Mononuclear cell (primary cell): ENCODE results near the gene AP4B1. TPM values are rescaled to one million over a fixed set of nuclear protein-coding genes. Genes with fewer than 3 reads are reported as not detected.

Source experiments
- H3K27me3 ChIP-seq: 2 replicates; pipeline ENCODE4 v1.6.0; 2011; ENCODE audit warnings: low read length, control low read depth; ENCODE audit not compliant: insufficient read depth
- H3K4me1 ChIP-seq: 2 replicates; pipeline ENCODE4 v1.5.1; 2011; ENCODE audit warnings: mild to moderate bottlenecking, low read length, control low read depth; ENCODE audit not compliant: insufficient read depth
- H3K4me3 ChIP-seq: 2 replicates; pipeline ENCODE4 v1.5.1; 2011; ENCODE audit warnings: mild to moderate bottlenecking, low read length, moderate library complexity
- H3K9me3 ChIP-seq: 2 replicates; pipeline ENCODE4 v1.5.1; 2011; ENCODE audit warnings: low read depth, mild to moderate bottlenecking, control low read depth, low read length
- total RNA-seq: library from RNA; depleted of rRNA; stranded (reverse); fragments of >200 nt; gene quantifications from one replicate; pipeline ENCODE4 v1.2.3, GENCODE V29; 2012

The AP4B1 gene
- total RNA-seq, 1 donor = 22.4 TPM

DNA sequence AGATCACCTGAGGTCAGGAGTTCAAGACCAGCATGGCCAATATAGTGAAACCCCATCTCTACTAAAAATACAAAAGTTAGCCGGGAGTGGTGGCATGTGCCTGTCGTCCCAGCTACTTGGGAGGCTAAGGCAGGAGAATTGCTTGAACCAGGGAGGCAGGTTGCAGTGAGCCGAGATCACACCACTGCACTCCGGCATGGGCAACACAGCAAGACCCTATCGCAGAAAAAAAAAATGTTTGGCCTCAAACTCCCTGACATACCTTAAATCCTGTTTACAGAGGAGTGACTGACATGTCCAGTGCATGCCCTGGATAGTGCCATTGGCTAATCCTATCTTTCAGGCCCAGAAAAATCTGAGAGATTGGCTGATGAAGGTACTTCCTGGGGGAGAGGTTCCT is 12.4 kb upstream of the AP4B1 start:
- no peaks in the 10 kb centered on the region for H3K9me3 ChIP-seq
- no peaks in the 10 kb centered on the region for H3K4me1 ChIP-seq
- no peaks in the 10 kb centered on the region for H3K27me3 ChIP-seq
- no peak overlapping the region for H3K4me3 ChIP-seq

DNA sequence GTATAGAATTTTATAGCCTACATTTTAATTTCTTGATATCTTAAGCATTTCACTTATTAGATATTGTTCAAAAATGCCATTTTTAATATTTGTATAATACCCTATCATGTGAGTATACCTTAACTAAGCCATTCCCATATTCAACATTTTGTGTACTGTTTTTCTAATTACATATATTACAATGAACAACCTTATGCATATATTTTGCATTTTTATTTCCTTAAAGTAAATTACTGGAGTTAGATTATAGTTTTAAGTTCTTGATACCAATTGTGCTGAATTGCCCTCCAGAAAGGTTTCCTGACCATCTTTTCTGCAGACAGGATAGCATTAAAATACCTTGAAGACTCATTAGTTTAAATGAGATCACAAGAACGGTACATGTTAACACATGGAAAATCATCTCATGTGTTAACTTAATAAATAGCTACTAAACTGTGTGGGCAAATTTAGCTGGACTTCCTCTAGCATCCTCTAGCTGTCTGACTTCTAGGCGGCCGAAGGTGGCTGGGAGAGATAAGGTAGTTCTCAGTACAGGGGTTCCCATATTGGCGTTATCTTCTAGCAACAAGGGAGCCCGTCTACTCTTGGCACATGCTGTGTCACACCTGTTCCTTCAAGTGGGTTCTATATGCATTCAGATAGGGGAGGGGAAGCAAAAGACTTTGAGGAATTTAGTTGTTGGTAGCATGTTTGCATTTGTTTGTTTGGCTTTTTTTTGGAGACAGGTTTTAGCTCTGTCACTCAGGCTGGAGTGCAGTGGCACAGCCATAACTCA is 9.5 kb upstream of the AP4B1 start:
- H3K9me3 ChIP-seq = no peaks in the 10 kb centered on the region
- H3K4me3 ChIP-seq = no peak overlapping the region
- H3K4me1 ChIP-seq = no peaks in the 10 kb centered on the region
- no peaks in the 10 kb centered on the region for H3K27me3 ChIP-seq

DNA sequence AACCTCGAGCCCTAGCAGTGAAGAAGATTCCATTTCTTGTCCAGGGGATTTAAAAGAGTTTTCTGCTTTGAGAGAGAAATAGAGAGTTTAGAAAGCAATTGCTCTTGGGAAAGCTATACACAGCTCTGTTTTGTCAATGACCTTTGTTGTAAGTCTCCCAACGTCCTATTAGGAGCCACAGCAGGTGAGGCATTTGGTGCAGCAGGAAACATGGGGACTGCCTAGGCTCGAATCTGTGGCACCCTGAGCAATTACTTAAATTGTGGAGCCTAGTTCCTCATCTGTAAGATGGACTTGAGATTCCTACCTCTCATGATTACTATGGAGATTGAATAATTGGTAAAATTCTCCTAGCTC is 8.7 kb upstream of the AP4B1 start:
- no peaks in the 10 kb centered on the region for H3K9me3 ChIP-seq
- no peaks in the 10 kb centered on the region for H3K27me3 ChIP-seq
- no peaks in the 10 kb centered on the region for H3K4me1 ChIP-seq
- no peak overlapping the region for H3K4me3 ChIP-seq

DNA sequence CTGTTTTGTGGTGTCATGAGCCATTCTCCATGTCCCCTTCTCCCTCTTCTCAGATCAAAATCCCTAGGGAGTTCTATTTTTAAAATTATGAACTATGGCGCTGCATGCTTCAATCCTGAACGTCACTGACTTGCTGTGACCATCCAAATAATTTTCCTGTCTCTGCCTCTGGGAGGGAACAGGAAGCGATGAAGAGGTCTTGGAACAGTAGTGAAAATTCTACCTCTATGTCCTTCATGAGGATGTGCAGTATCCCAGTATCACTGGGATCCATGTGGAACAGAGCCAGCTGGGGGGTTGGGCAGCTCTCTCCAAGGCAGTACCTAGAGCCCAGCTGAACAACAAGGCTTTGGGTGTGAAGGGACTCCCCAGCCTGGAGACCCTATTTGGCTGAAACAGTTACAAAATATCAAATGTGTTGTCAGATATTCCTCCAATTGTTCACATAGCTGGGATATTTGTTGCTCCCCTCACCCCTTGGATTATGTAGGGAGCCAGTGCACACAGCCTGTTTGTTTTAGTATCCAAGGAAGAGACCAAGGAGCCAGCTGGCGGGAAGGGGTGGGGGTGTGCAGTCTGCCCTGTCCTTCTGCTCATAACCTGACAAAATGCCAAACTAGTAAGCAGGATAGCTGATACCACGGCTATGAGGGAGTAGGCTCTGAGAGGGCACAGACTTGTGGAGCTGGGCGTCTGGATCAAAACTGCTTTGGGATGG is 8.2 kb upstream of the AP4B1 start:
- no peak overlapping the region for H3K4me3 ChIP-seq
- H3K27me3 ChIP-seq = no peaks in the 10 kb centered on the region
- H3K9me3 ChIP-seq = no peaks in the 10 kb centered on the region
- H3K4me1 ChIP-seq = no peaks in the 10 kb centered on the region

DNA sequence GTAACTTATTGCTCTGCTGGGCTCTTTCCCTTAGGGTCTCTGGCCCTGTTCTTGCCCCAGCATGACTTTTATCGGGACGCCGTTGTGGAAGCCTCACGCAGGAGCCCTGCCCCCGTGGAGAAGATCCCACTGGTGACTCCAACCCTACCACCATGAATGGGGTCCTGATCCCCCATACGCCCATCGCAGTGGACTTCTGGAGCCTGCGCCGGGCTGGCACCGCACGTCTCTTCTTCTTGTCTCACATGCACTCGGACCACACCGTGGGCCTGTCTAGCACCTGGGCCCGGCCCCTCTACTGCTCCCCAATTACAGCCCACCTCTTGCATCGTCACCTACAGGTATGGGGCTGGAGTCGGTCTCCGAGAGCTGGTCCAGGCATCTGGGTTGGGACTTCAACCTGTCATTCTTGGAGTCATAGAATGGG is 849 bp upstream of the AP4B1 start:
- Histone ChIP-seq H3K4me1 (peaks cover 51% of the 10 kb centered on the region), H3K4me3 (peak overlapping the region; percentile 66), H3K9me3 (no peaks in the 10 kb centered on the region), H3K27me3 (no peaks in the 10 kb centered on the region)

DNA sequence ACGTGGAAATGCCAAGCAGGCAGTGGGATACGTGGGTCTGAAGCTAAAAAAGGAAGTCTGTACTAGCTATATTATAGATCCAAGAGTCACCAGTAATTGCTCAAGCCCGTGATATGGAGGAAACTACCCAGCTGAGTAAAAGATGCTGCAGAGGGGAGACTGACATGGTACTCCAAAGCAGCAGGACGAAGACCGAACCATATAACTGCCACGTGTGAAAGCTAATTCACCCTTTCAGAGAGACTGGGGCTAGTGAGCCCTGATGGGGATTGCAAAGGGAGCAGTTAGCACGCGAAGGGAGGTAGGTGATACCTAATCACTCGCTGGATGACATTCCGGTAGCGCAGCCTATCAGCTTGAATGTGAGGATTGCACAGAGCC is 316 bp downstream of the AP4B1 start:
- Histone ChIP-seq H3K27me3 (no peaks in the 10 kb centered on the region), H3K4me1 (peaks cover 51% of the 10 kb centered on the region), H3K4me3 (peak overlapping the region; percentile 66), H3K9me3 (no peaks in the 10 kb centered on the region)

DNA sequence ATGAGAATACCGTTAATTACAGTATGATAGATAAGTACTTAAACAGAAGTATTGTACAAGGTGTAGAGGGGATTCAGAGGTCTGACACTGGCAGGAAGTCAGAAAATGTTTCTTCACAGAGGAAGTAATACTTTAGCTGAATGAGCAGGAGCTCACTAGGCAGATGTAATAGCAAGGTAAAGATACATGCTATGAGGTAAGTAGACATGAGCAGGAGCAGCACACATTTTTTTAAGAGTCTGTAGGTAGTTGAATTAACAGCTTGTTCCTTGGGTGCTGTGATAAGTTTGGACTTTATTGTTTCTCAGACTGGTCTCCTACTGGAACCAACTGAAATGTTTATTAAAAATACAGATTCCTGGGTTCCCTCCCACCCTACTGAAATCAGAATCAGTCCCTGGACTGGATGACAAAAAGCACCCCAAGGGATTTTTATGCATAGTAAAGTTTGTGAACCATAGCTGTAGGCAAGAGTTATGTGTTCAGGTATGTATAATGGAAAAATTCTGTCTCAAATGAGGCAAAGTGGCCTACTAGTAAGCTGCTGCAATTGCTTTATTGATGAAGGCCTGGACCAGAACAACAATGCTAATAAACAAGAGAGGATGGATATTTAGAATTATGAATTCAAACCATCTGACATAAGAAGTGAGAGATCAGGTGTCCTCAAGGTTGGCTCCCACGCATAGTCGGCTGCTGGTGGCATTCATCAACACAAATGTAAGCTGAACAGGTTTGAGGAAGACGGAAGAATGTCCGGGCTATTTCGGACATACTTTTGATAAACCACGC is 902 bp downstream of the AP4B1 start:
- H3K4me1 ChIP-seq = peaks cover 52% of the 10 kb centered on the region
- peak overlapping the region; percentile 66 for H3K4me3 ChIP-seq

DNA sequence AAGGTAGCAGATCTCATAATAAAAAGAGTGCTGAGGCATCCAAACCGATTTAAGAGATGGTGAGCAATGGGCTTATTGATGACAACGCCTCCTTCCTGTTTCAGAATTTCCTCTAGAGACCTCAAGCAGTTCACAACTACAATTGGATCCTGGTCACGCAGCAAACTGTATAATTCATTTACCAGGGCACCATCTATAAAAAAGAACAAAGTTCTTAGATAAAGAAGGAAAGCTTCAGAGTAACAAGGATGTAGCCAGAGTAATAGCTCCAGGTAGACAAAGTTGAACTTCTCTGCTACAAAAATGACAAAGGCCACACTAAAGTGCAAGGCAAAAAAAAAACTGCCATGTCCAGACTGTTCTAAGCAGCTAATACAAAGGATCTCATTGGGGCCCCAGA is 3.4 kb downstream of the AP4B1 start:
- H3K27me3 ChIP-seq = no peaks in the 10 kb centered on the region
- no peaks in the 10 kb centered on the region for H3K9me3 ChIP-seq
- no peak overlapping the region for H3K4me3 ChIP-seq
- peaks cover 50% of the 10 kb centered on the region for H3K4me1 ChIP-seq

More for the DNA sequence above, 902 bp downstream of the AP4B1 start:
- H3K9me3 ChIP-seq = no peaks in the 10 kb centered on the region
- no peaks in the 10 kb centered on the region for H3K27me3 ChIP-seq

DNA sequence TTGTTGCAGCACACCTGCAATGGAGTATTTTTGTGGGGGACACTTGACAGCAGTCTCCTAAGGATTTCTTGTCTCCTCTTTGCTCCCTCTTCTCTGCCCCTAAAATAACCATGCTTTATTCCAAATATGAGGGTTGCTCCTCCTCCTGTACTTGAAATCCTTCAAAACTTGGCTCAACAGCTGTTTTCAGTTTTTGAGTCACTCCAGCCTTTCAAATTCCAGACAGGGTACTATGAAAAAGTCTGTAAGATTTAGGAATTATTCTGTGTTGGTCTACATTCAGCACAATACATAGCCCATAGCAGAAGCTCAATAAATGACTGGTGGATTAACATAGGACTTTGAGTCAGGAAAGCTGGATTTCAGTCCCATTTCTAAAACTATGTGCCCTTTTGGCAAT is 5.5 kb downstream of the AP4B1 start:
- no peaks in the 10 kb centered on the region for H3K27me3 ChIP-seq

DNA sequence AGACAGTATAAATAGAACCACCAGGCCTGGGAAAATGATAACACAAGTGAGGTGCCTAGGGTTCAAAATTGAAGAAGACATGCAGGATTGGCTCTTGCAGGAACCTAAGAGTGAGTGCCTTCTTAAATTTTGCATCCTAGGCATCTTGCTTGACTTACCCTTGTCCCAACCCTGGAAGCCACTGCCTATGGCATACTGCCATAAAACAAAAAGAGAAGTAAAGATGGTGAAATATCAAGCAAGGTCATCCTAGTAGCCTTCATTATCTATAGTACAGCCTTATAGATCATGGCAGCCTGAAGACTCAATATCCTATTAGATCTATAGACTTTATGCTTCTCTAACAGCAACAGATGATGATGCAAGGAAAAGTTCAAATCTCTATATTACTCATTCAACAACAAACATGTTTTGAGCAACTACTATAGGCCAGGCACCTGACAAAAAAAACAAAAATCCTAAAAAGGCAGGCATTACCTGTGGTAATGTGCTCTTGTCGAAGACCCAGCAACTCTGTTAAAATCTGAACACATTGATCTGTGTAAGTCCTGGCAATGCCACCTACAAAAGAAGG is 6.3 kb downstream of the AP4B1 start:
- no peaks in the 10 kb centered on the region for H3K27me3 ChIP-seq
- H3K9me3 ChIP-seq = no peaks in the 10 kb centered on the region
- H3K4me1 ChIP-seq = peaks cover 30% of the 10 kb centered on the region
- H3K4me3 ChIP-seq = no peak overlapping the region

More for the DNA sequence above, 5.5 kb downstream of the AP4B1 start:
- no peaks in the 10 kb centered on the region for H3K9me3 ChIP-seq
- H3K4me3 ChIP-seq = no peak overlapping the region
- peaks cover 38% of the 10 kb centered on the region for H3K4me1 ChIP-seq

DNA sequence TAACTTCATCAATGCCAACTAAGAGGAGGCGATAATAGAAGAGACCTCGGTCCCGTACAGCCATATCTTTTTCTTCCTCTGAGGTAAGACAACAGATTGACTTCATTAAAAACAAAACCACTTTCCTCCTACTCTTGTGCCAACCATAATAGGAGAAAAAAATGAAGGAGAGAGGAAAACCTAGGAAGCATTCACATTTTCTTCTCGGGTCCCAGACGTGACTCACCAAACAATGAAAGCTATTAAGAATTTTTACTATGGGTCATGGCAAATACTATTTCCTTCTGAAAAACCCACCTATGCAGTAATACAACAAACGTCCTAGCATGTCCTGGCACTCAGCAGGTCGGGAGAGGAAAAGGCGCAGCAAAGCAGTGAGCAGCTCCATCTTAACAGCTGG is 8.6 kb downstream of the AP4B1 start:
- H3K9me3 ChIP-seq = no peaks in the 10 kb centered on the region
- H3K4me1 ChIP-seq = peaks cover 8% of the 10 kb centered on the region

DNA sequence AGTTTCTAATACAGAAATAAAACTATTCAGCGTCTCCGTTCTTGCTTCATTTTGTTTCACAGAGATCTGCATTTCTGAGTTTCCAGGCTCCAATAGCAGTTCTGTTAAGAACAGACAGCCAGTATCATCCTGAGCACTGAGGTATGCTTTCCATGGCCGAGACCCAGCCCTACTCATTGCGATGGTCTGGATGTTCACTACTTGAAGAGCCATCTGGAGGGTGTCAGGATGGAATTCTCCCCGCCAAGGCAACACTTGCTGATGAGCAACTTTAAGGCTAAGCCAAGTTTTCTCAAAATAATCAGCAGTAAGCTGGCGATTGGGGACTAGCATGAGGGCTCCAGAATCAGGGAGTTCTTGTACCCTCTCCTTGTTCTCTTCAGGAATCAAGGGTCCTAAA is 9.5 kb downstream of the AP4B1 start:
- Histone ChIP-seq H3K27me3 (no peaks in the 10 kb centered on the region), H3K4me1 (peaks cover 8% of the 10 kb centered on the region), H3K9me3 (no peaks in the 10 kb centered on the region), H3K4me3 (no peak overlapping the region)

More for the DNA sequence above, 8.6 kb downstream of the AP4B1 start:
- Histone ChIP-seq H3K4me3 (no peak overlapping the region), H3K27me3 (no peaks in the 10 kb centered on the region)

DNA sequence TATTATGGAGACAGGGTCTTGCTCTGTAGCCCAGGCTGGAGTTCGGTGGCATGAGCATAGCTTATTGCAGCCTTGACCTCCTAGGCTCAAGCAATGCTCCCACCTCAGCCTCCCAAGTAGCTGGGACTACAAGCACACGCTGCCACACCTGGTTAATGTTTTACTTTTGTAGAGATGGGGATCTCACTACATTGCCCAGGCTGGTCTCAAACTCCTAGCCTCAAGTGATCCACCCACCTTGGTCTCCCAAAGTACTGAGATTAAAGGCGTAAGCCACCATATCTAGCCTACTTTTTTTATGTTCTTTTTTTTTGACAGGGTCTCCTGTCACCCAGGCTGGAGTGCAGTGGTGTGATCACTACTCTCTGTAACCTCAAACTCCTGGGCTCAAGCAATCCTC is 11.3 kb downstream of the AP4B1 start:
- Histone ChIP-seq H3K4me3 (no peak overlapping the region), H3K27me3 (no peaks in the 10 kb centered on the region), H3K9me3 (no peaks in the 10 kb centered on the region), H3K4me1 (peaks cover 3% of the 10 kb centered on the region)

DNA sequence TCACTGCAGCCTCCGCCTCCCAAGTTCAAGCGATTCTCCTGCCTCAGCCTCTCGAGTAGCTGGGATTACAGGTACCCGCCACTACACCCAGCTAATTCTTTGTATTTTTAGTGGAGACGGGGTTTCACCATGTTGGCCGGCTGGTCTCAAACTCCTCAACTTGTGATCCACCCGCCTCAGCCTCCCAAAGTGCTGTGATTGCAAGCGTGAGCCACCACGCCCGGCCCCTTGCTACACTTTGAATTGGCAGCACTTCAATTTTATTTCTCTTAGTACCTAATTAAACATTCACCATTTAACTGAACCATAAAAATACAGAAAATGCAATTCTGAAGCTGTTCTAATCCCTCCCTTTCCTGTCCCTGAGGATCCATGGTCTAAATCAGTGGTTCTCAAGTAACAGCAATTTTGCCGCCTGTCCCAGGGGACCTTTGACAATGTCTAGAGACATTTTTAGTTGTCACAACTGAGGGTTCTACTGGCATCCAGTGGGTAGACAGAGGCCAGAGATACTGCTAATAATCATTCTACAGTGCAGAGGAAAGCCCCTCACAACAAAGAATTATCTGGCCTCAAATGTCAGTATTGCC is 12.9 kb downstream of the AP4B1 start:
- H3K4me3 ChIP-seq = no peak overlapping the region

DNA sequence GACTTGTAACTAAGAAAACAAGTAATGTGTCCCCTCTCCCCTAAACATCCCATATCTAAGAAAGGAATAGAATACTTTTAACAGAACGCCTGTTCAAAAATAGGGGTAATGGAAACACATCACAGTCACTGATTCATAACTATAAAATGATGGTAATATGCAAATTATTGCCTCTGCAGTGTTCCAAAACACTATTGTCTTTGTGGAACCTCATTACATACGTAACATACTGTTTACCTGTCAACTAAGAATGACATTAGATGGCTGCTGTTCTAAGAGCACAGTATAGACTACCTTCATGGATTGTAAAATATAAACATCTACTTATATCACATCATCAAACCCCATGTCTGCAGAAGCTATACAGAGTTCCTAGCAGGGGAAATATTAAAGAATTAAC is 13.8 kb downstream of the AP4B1 start:
- Histone ChIP-seq H3K27me3 (no peaks in the 10 kb centered on the region), H3K4me1 (peaks cover 15% of the 10 kb centered on the region)

More for the DNA sequence above, 12.9 kb downstream of the AP4B1 start:
- H3K9me3 ChIP-seq = no peaks in the 10 kb centered on the region
- H3K27me3 ChIP-seq = no peaks in the 10 kb centered on the region
- H3K4me1 ChIP-seq = peaks cover 14% of the 10 kb centered on the region

More for the DNA sequence above, 13.8 kb downstream of the AP4B1 start:
- no peaks in the 10 kb centered on the region for H3K9me3 ChIP-seq
- H3K4me3 ChIP-seq = no peak overlapping the region
